RWPE1 (cell line): ENCODE data around the gene KDM4B.
A peak's percentile ranks its signal among the peaks of the same experiment; 100 is the strongest.

Experiments used
- CTCF ChIA-PET: fragments of 350-600 bp; sonication (Branson Sonifier 250); formaldehyde crosslinking; extraction: SDS; loops from one replicate; lab custom pipeline; 2021; lab: Yijun Ruan, JAX
- POLR2A ChIA-PET: fragments of 400-600 bp; formaldehyde crosslinking; extraction: SDS; loops from one replicate; lab custom pipeline; 2020; ENCODE audit warnings: antibody characterized with exemption; ENCODE audit not compliant: low non-redundant PET; lab: Yijun Ruan, JAX
- DNase-seq: peaks from one replicate; pipeline ENCODE4 v3.0.0; 2012; ENCODE audit warnings: low spot score
- H3K27ac ChIP-seq: fragments of 450-650 bp; 2 replicates; pipeline ENCODE4 v1.5.1; 2017
- CTCF ChIP-seq: fragments of 450-650 bp; conservative IDR thresholded peaks from 2 replicates; pipeline ENCODE4 v1.5.1; 2017; ENCODE audit warnings: low read depth, mild to moderate bottlenecking

The KDM4B gene

DNA sequence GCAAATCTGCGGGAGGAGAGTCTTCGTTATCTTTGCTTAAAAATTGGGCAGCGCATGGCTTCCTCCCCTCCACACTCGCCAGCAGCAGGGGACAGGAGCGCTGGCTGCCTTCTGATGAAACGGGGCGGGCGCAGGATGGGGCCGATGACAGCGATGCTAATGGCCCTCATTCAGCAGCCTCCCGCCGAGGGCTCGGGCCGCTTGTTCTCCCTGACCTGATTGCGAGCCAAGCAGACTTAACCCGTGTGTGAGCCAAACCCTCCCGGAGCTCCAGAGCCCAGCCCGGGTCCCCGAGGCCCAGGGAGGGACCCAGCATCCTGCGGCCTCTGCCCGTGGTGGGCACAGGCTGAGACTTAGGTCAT lies 90.3 kb downstream of the KDM4B start:
- CTCF ChIA-PET, result no interaction called here
- POLR2A ChIA-PET, result no interaction called here
- no peak for DNase-seq
- H3K27ac ChIP-seq, result peak overlapping the region; percentile 28
- no peak for TF ChIP-seq CTCF

DNA sequence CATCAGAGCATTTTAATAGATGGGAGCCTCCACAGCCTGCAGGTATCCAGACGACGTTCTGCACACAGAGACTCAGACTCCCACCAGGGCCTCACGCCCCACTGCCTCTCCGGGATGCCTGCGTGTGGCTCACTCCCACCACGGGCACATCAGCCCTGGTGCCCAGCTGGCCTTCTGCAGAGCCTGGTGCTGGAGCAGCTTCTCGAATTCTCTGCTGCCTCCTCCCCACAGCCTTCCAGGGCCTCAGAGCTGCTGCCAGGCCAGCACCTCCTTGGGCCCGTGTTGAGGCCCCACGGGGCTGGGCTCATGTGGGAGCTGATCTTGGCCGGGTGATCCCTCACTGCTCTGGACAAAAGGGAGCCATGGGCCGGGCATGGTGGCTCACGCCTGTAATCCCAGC lies 90.9 kb downstream of the KDM4B start:
- no peak for DNase-seq
- POLR2A ChIA-PET, result no interaction called here
- H3K27ac ChIP-seq, result no peak overlapping the region
- CTCF ChIA-PET, result no interaction called here
- no peak for TF ChIP-seq CTCF

DNA sequence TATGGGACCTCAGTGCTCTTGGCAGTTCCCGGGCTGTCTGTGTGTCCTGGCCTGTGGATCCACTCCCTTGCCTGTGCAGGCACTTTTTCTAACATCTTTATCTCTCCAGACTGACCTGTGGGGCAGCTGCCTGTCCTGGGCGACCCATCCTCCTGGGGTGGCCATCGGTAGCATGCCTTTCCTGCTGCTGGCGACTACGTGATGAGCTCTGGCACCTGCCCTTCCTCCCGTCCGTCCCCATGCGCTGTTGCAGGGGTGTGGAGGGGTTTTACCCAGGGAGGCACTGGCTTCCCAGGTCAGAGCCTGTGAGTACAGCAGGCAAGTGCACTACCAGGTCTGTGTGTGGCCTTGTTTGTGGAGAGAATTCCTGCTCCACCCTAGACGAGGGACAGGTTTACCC lies 93.3 kb downstream of the KDM4B start:
- no peak for DNase-seq
- H3K27ac ChIP-seq, result peak overlapping the region; percentile 15; the same call in 1 of the 2 replicates
- ChIA-PET POLR2A (interaction anchor here (0.6 kb wide), 1 partner anchor 376 kb away, joined by 4 read pairs; no protein-coding TSS in a partner anchor), CTCF (no interaction called here)
- TF ChIP-seq CTCF, result no peak

DNA sequence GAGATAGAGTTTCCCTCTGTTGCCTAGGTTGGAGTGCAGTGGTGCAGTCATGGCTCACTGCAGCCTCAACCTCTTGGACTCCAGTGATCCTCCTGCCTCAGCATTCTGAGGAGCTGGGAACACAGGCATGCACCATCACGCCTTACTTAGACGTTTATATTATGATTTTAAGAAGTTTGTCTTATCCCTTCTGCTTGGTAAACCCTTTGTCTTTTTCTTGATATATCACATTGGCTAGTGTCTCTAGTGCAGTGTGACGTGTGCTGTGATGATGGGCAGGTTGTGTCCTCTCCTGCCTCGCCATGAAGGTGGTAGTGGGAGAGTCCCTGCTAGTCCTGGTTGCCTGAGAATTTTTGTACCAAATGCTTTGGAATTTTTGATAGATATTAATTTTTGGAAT lies 93.9 kb downstream of the KDM4B start:
- H3K27ac ChIP-seq, result no peak overlapping the region
- no peak for TF ChIP-seq CTCF
- CTCF ChIA-PET, result interaction anchor here (0.8 to 1.0 kb wide), 2 partner anchors 14 to 254 kb away, joined by 3 read pairs; no protein-coding TSS in a partner anchor
- no peak for DNase-seq
- POLR2A ChIA-PET, result interaction anchor here (0.7 kb wide), 1 partner anchor 21 kb away, joined by 4 read pairs; no protein-coding TSS in a partner anchor

DNA sequence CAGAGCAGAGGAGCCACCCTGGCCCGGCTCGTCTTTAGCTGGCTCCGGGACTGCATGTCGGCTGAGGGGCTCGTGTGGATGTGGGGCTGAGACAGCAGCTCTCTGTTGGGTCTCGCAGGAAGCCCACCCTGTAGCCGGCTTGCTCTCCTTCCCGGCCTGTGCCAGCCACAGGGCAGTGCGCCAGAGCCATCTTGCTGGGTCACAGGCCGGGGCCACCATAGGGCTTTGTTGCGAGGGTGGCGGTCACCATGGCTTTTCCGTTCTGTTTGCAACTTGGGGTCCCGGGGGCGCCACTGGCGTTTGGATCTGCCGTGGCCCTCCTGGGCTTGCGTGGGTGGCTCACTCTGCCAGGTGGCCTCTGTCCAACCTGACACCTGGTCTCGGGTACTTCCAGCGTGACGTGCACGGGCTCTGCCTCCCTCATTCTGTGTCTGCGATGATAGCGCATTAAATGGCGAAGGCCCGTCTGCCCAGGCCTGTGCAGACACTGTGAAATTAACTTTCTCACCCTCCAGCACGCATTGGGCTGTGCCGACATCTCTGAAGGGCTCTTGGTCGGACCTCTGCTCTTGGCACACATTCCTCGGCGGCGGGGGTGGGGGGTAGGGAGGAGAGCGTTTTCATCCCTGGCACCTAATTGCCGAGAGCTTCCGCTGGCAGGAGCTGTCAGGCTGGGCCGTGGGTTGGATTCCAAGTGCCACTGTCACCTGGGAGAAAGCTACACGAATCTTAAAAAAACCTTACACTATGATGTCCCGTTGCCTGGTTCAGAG lies 95.1 kb downstream of the KDM4B start:
- ChIA-PET CTCF (interaction anchor here (0.6 to 1.1 kb wide), 4 partner anchors 16 to 255 kb away, joined by 3 read pairs; no protein-coding TSS in a partner anchor), POLR2A (no interaction called here)
- DNase-seq, result no peak
- no peak for TF ChIP-seq CTCF
- H3K27ac ChIP-seq, result no peak overlapping the region

DNA sequence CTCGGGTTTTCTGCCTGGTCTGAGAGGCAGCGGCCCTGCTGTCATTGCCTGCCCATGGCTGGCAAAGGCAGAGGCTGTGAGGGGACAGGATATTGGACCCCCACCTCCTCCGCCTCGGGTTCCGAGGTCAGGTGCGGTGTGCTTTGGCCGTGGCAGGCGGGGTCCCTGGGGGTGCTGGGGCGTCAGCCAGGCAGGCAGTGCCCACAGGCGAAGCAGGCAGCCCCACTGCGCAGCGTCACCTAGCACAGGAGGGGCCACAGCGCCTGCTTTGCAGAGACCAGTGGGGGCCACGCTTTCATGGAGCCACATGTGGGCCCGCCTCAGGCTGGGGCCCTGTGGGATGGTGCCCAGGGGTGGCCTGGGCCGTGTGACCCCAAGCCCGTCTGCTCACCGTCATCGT lies 96.0 kb downstream of the KDM4B start:
- CTCF ChIA-PET, result interaction anchor here (1.1 kb wide), 1 partner anchor 16 kb away, joined by 3 read pairs; no protein-coding TSS in a partner anchor
- no peak for DNase-seq
- POLR2A ChIA-PET, result no interaction called here
- H3K27ac ChIP-seq, result no peak overlapping the region
- no peak for TF ChIP-seq CTCF
